Measurements from ENCODE around the gene RAB31.
"Not testable (repeated sequence)": the region's sequence is repeated elsewhere in the genome, so short reads cannot be mapped to it uniquely, and the experiment has no call there.

The RAB31 gene, protein sequence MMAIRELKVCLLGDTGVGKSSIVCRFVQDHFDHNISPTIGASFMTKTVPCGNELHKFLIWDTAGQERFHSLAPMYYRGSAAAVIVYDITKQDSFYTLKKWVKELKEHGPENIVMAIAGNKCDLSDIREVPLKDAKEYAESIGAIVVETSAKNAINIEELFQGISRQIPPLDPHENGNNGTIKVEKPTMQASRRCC

DNA sequence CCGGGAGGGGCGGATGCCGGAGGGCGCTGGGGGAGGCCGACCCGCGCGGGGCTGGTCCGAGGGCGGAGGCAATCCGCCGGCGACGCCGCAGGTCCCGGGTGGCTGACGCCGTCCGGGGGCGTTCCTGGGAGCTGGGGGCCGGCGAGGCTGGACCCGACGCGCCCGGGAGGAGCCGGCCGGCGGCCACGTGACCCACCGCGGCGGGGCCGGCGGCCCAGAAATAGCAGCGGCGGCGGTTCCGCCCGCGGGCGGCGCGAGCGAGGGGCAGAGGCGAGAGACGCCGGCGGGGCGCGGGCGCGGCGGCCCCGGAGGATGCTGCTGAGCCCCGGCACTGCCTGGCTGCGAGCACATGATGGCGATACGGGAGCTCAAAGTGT lies at the start of gene RAB31:
TSS of gene RAB31 (plus strand) at position 245 of the 377 bp plus-strand sequence. CDS start at position 350, 105 bp downstream.
- Histone ChIP-seq H3K27me3 (peaks cover 0 to 62% (median 51%) of the 10 kb centered on the region in 11 experiments; a peak in 19 of 22 replicates), H3K4me3 (peak within 1 kb of the TSS; percentile 72 to 97 (median 76)), H3K9ac (peak within 1 kb of the TSS; percentile 61 to 98 (median 80)), H3K27ac (peak within 1 kb of the TSS; percentile 20 to 94 (median 60)), H3K9me3 (replicated peaks in 1 of 11) (no peaks in the 10 kb centered on the region), H3K36me3 (0 out of 22 replicates have a peak, but pooled peaks cover 0 to 2% (median 0%) of the 10 kb centered on the region in 11 experiments), H4K20me1 (peaks cover 0 to 32% (median 0%) of the 10 kb centered on the region in 11 experiments; a peak in 6 of 22 replicates), H3K4me1 (peaks cover 27 to 80% (median 65%) of the 10 kb centered on the region in 10 experiments), H3K4me2 (peak within 1 kb of the TSS; percentile 79 to 99 (median 96))
- no peak for TF ChIP-seq Cebpa-rat (IDR thresholded peaks at IDR 0.05)

DNA sequence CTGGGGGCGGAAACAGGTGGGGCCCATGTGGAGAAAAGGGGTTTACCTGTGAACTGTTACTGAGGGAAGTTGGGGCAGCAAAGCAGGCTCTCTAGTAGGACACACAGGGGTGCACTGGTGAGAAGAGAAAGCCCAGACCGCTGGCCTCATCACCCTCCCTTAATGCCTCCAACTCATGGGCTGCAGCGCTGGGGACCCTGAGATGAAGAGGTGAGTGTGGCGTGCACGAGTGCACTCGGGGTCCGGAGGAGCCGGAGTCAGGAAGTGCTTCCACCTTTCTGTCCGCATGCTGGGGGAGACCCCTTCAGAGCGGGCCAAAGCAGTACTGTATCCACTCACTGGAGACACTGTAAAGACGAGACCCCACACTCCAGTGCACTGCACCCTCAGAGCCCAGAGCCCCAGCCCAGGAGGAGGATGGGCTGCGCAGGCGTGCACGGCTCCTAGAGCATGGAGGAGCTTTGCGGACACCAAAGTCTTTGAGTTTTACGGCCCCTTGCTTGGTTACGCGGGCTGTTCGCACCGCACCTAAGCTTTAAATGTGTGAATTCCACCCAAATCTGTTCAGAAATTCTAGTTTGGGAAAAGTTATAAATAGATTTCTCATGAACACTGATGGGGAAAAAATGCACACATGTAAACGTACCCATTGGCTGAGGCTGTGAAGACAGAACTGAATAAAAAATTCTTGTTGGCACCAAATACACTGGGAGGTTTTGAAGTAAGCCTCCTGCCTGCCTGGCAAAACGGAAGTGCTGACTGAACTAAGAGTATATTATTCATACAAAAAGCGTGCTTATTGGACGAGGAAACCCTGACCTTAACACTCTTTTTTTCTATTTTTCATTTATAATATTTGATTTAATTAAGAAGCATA lies 48.4 kb upstream of the RAB31 start:
- no peaks in the 10 kb centered on the region for H4K20me1 ChIP-seq
- H3K4me2 ChIP-seq, result no peak overlapping the region
- no peak overlapping the region for H3K27ac ChIP-seq
- no peaks in the 10 kb centered on the region for H3K36me3 ChIP-seq
- H3K4me3 ChIP-seq, result no peak overlapping the region
- no peaks in the 10 kb centered on the region for H3K9me3 ChIP-seq (replicated peaks in 1 of 11)
- no peaks in the 10 kb centered on the region for H3K27me3 ChIP-seq
- H3K4me1 ChIP-seq, result no peaks in the 10 kb centered on the region
- no peak overlapping the region for H3K9ac ChIP-seq
- no peak for TF ChIP-seq Cebpa-rat (IDR thresholded peaks at IDR 0.05)

DNA sequence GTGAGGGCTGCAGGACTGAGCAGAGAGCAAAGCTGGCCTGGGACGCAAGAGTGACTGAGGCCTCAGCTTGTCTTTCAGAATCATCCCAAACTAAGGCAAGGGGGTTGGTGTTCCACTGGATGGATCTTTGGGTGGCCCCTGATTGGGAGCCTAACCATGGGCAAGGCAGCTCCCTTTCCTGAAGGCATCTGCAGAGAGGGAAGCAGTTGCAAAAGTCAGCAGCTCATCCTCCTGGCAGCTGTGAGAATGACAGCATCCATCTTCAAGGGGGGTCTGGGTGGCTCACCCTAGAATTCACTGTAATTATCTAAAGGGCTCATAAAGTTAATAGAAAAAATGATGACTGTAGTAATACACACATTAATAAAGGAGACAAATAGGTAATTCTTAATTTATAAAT lies 46.5 kb upstream of the RAB31 start:
- H3K9me3 ChIP-seq (replicated peaks in 1 of 11), result no peaks in the 10 kb centered on the region
- H3K27ac ChIP-seq, result no peak overlapping the region
- H3K4me2 ChIP-seq, result no peak overlapping the region
- no peak overlapping the region for H3K9ac ChIP-seq
- H3K36me3 ChIP-seq, result no peaks in the 10 kb centered on the region
- H3K4me1 ChIP-seq, result no peaks in the 10 kb centered on the region
- TF ChIP-seq Cebpa-rat (IDR thresholded peaks at IDR 0.05), result no peak
- no peak overlapping the region for H3K4me3 ChIP-seq
- no peaks in the 10 kb centered on the region for H4K20me1 ChIP-seq
- H3K27me3 ChIP-seq, result no peaks in the 10 kb centered on the region

DNA sequence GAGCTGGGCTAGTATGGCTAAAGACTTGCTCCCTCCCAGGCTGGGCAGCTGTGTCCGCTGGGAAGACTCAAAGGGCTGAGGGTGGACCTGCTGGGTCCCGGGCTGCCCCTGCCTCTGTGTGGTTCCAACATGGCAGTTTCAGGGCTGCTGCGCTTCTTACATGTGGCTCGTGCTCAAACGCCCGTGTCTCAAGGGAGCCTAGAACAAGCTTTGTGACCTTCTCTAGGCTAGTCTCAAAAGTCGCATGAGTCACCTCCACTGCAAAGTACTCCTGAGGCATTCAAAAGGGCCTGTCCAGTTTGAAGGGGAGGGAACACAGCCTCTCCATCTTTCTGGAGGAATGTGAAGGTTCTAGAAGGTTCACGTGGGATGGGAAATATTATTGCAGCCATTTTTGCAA lies 44.7 kb upstream of the RAB31 start:
- Histone ChIP-seq H3K4me3 (no peak overlapping the region), H3K9me3 (replicated peaks in 1 of 11) (no peaks in the 10 kb centered on the region), H3K27me3 (no peaks in the 10 kb centered on the region), H3K4me1 (no peaks in the 10 kb centered on the region), H3K4me2 (no peak overlapping the region), H3K27ac (no peak overlapping the region), H3K36me3 (no peaks in the 10 kb centered on the region), H4K20me1 (no peaks in the 10 kb centered on the region), H3K9ac (no peak overlapping the region)
- no peak for TF ChIP-seq Cebpa-rat (IDR thresholded peaks at IDR 0.05)

DNA sequence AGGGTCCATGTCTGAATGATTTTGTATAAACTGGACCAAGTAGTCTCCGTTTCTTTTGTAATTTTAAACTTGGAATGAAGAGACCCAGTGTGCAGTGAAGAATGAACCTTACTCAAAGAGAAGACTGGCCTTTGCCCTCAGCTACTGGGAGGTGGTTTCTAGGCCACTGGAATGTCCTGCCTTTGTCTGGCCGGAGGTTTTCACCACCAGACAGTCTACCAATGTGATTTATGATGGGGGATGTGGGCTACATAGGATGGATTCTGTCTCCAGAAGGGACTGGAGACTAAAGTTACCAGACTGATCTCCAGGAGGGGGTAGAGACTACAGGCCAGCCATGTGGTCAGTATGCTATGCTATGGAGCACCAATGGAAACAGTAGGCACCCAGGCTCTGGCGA lies 42.8 kb upstream of the RAB31 start:
- no peaks in the 10 kb centered on the region for H4K20me1 ChIP-seq
- no peak overlapping the region for H3K27ac ChIP-seq
- TF ChIP-seq Cebpa-rat (IDR thresholded peaks at IDR 0.05), result no peak
- H3K4me3 ChIP-seq, result no peak overlapping the region
- no peaks in the 10 kb centered on the region for H3K27me3 ChIP-seq
- no peak overlapping the region for H3K9ac ChIP-seq
- no peaks in the 10 kb centered on the region for H3K4me1 ChIP-seq
- no peaks in the 10 kb centered on the region for H3K9me3 ChIP-seq (replicated peaks in 1 of 11)
- no peaks in the 10 kb centered on the region for H3K36me3 ChIP-seq
- H3K4me2 ChIP-seq, result no peak overlapping the region

DNA sequence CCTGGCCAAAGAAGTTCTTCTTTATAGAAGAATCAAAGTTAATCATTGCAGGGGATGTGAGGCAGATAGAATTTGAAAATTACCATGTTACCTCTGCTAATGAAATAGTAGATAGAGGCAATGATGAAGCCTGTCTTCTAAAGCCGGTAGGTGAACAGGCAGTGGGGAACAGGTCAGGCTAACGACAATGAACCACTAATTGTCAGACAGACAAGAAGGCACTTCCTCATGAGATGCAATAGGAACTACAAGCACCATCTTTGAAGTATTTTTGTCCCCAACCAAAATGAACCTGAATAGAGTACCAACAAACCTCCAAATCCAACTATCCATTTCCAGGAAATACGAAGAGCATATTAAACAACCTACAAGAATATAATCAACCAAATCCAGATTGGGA lies 41.6 kb upstream of the RAB31 start:
- H3K27ac ChIP-seq, result no peak overlapping the region
- H3K4me2 ChIP-seq, result no peak overlapping the region
- no peak overlapping the region for H3K4me3 ChIP-seq
- H3K9me3 ChIP-seq (replicated peaks in 1 of 11), result no peaks in the 10 kb centered on the region
- H3K36me3 ChIP-seq, result no peaks in the 10 kb centered on the region
- no peak overlapping the region for H3K9ac ChIP-seq
- H4K20me1 ChIP-seq, result no peaks in the 10 kb centered on the region
- H3K4me1 ChIP-seq, result no peaks in the 10 kb centered on the region
- H3K27me3 ChIP-seq, result no peaks in the 10 kb centered on the region
- TF ChIP-seq Cebpa-rat (IDR thresholded peaks at IDR 0.05), result no peak

DNA sequence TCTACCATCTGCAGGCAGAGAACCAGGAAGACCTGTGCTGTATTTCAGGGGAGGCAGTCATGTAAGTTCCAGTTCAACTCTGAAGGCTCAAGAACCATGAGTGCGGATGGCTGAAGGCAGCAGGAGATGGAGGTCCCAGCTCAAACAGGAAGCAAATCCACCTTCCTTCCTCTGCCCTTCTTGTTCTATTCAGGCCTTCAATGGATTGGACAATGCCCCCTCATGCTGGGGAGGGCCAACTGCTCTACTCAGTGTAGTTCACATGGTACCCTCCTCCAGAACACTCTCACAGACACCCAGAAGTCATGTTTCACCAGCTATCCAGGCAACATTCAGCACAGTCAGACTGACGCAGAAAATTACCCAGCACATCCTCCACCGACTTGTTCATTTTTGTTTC lies 39.1 kb upstream of the RAB31 start:
- Histone ChIP-seq H3K27me3 (no peaks in the 10 kb centered on the region), H4K20me1 (no peaks in the 10 kb centered on the region), H3K4me3 (no peak overlapping the region), H3K27ac (no peak overlapping the region), H3K36me3 (no peaks in the 10 kb centered on the region), H3K9me3 (replicated peaks in 1 of 11) (no peaks in the 10 kb centered on the region), H3K4me2 (no peak overlapping the region), H3K4me1 (peaks cover 0 to 9% (median 0%) of the 10 kb centered on the region in 10 experiments; a peak in 4 of 20 replicates), H3K9ac (no peak overlapping the region)
- no peak for TF ChIP-seq Cebpa-rat (IDR thresholded peaks at IDR 0.05)

DNA sequence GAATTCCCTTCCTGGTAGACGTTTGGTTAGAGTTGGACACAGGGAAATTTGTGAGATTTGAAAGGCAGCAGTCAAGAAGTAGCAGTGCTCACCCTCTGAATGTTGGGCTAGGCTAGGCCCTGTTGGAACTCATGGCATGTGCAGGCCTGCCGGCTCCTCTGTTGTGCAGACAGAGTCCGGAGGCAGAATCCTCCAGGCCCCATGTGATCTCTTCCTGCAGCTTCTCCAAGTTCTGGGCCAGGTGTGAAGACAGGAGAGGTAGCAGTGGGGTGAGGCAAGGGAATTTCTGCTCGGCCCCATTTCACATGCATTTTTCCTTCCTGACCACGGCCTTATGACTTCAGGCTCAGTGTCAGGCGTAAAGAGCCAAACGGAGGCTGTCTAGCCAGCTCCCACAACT lies 36.9 kb upstream of the RAB31 start:
- Histone ChIP-seq H3K4me3 (no peak overlapping the region), H3K4me1 (peaks cover 0 to 9% (median 0%) of the 10 kb centered on the region in 10 experiments; a peak in 4 of 20 replicates), H3K9me3 (replicated peaks in 1 of 11) (no peaks in the 10 kb centered on the region), H3K27ac (no peak overlapping the region), H3K9ac (no peak overlapping the region), H3K36me3 (no peaks in the 10 kb centered on the region), H3K27me3 (no peaks in the 10 kb centered on the region), H3K4me2 (no peak overlapping the region), H4K20me1 (no peaks in the 10 kb centered on the region)
- TF ChIP-seq Cebpa-rat (IDR thresholded peaks at IDR 0.05), result no peak

DNA sequence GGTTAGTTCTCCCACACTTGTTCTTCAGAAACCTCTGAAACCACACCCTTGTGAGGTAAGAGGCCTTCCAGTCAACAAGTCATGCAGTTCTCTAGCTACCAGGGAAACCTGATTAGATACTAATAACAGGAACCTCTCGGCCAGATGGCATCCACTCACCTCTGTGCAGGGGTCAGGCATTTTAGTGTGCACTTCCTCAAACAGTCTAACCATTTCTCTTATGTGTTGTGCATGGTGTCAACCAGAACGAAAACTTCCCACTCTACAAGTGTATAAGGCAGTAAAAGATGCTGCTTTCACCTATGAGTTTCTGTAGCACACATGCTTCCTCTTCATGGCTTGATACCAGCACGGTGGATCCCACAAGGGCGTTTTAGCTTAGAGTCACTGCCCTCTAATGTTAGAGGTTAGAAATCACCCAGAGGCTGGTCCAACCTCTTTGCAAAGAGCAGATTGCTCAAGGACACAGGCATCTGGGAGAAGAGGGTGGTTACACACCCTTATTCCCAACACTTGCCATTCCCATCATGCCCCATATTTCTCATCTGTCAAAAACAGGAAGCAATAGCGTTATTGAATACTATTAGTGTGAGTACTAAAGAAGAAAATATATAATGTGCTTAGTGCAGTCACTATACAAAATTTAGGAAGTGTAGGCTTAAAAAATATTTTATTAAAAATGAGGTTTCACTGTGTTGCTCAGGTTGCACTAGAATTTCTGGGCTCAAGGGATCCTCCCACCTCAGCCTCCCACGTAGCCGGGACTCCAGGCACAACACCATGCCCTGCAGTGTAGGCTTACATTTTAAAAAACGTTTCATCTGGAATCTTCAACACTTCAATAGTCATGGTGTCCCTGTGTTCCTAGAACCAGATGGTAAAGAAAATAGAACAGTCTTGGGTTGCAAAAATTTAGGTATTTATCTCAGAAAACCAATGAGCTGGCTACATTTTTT lies 34.5 kb upstream of the RAB31 start:
- H3K4me2 ChIP-seq, result peak overlapping the region in 2 of 11 experiments; percentile 16 to 18; a peak in 2 of 22 replicates

DNA sequence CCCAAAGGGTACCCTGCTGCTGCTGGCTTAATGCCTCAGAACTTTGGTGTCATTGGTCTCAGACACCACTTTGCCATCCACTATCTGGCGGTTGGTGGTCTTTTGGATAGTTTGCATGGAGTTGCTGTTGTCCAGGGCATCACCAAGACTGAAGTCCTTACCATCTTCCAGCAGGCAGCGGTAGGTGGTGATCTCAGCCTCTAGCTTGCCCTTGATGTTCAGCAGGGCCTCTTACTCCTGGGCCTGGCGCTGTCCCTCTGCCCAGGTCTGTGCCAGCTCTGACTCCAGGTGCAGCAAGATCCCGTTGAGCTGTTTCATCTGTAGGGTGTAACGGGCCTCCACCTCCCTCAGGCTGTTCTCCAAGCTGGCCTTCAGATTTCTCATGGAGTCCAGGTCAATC lies 29.9 kb upstream of the RAB31 start:
- not testable (repeated sequence) for H3K27ac ChIP-seq, H3K27me3 ChIP-seq, H3K9ac ChIP-seq, H4K20me1 ChIP-seq, H3K4me3 ChIP-seq, H3K36me3 ChIP-seq, H3K4me2 ChIP-seq
- H3K9me3 ChIP-seq (replicated peaks in 1 of 11), result peaks cover 8 to 28% (median 16%) of the 10 kb centered on the region in 11 experiments
- peaks cover 0 to 14% (median 0%) of the 10 kb centered on the region in 10 experiments; a peak in 4 of 20 replicates for H3K4me1 ChIP-seq

More for the DNA sequence above, 34.5 kb upstream of the RAB31 start:
- Histone ChIP-seq H4K20me1 (no peaks in the 10 kb centered on the region), H3K9ac (no peak overlapping the region), H3K36me3 (no peaks in the 10 kb centered on the region), H3K4me3 (no peak overlapping the region), H3K4me1 (peaks cover 0 to 9% (median 0%) of the 10 kb centered on the region in 10 experiments; a peak in 4 of 20 replicates), H3K9me3 (replicated peaks in 1 of 11) (peaks cover 8 to 17% (median 15%) of the 10 kb centered on the region in 11 experiments), H3K27me3 (no peaks in the 10 kb centered on the region), H3K27ac (no peak overlapping the region; a peak in 1 of 22 replicates)
- no peak for TF ChIP-seq Cebpa-rat (IDR thresholded peaks at IDR 0.05)
